Measurements from ENCODE around the gene CSTF1. TPM values are rescaled to one million over a fixed set of nuclear protein-coding genes. Genes with fewer than 3 reads are reported as not detected.

CSTF1 gene
- total RNA-seq, 1 donor from 2014 or later, result 38.6 TPM

DNA sequence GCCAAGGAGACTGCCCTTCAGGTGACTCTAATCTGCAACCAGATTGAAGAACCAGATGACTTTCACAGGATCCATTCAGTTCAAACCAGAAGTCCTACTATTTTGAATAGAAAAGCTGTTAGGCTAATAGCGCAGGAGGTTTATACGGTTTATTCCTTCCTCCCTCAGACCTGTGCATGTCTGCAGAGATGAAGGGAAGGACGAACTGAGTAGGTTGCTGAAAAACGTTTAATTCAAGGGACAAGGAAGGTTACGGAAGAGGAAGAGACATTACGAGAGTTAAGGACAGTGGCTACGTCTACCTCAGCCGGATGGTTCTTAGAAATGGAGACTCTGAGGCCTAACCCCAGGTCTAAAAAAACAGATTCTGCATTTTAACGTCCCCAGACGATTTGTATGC, 1.4 kb upstream of the CSTF1 start:
- Mint-ChIP-seq H3K4me3 (ENCODE audit: unreplicated experiment) (no peak overlapping the region), H3K36me3 (ENCODE audit: unreplicated experiment) (peaks cover 3% of the 10 kb centered on the region), H3K27ac (ENCODE audit: unreplicated experiment) (no peak overlapping the region), H3K9me3 (ENCODE audit: unreplicated experiment) (no peaks in the 10 kb centered on the region), H3K27me3 (ENCODE audit: unreplicated experiment) (no peaks in the 10 kb centered on the region), H3K4me1 (ENCODE audit: unreplicated experiment) (peaks cover 31% of the 10 kb centered on the region)
- DNase-seq (ENCODE audit: extremely low spot score, unreplicated experiment), result no peak
- TF ChIP-seq, protein P1, sequence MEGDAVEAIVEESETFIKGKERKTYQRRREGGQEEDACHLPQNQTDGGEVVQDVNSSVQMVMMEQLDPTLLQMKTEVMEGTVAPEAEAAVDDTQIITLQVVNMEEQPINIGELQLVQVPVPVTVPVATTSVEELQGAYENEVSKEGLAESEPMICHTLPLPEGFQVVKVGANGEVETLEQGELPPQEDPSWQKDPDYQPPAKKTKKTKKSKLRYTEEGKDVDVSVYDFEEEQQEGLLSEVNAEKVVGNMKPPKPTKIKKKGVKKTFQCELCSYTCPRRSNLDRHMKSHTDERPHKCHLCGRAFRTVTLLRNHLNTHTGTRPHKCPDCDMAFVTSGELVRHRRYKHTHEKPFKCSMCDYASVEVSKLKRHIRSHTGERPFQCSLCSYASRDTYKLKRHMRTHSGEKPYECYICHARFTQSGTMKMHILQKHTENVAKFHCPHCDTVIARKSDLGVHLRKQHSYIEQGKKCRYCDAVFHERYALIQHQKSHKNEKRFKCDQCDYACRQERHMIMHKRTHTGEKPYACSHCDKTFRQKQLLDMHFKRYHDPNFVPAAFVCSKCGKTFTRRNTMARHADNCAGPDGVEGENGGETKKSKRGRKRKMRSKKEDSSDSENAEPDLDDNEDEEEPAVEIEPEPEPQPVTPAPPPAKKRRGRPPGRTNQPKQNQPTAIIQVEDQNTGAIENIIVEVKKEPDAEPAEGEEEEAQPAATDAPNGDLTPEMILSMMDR (IDR thresholded peaks at IDR 0.05), result no peak

DNA sequence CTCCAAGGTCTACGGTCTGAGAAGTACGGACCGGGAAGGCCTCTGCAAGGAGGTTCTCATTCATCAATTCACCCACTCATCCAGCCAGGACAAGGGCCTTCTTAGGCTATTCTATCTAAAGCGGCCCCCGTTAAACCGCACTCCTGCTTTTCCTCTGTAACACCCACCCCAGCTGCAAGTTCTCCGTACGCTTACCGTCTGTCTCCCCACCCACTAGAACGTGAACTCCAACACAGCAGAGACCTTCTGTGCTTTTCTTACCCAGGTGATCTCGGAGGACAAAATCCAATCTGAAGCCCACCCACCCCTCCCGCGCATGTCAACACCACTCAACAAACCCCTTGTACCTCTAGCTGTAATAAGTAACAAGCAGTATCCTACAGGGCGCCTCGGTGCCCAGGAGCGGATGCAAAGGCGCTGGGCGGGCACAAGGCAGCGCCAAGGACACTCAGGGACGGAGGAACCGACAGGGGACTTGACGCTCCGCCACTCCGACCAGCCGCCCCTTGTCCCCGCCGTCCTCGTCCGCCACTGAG, 781 bp upstream of the CSTF1 start:
- DNase-seq (ENCODE audit: extremely low spot score, unreplicated experiment), result no peak
- Mint-ChIP-seq H3K4me1 (ENCODE audit: unreplicated experiment) (peaks cover 31% of the 10 kb centered on the region), H3K27me3 (ENCODE audit: unreplicated experiment) (no peaks in the 10 kb centered on the region), H3K9me3 (ENCODE audit: unreplicated experiment) (no peaks in the 10 kb centered on the region), H3K4me3 (ENCODE audit: unreplicated experiment) (no peak overlapping the region), H3K36me3 (ENCODE audit: unreplicated experiment) (no peaks in the 10 kb centered on the region), H3K27ac (ENCODE audit: unreplicated experiment) (no peak overlapping the region)
- TF ChIP-seq, protein P1 (IDR thresholded peaks at IDR 0.05), result no peak

DNA sequence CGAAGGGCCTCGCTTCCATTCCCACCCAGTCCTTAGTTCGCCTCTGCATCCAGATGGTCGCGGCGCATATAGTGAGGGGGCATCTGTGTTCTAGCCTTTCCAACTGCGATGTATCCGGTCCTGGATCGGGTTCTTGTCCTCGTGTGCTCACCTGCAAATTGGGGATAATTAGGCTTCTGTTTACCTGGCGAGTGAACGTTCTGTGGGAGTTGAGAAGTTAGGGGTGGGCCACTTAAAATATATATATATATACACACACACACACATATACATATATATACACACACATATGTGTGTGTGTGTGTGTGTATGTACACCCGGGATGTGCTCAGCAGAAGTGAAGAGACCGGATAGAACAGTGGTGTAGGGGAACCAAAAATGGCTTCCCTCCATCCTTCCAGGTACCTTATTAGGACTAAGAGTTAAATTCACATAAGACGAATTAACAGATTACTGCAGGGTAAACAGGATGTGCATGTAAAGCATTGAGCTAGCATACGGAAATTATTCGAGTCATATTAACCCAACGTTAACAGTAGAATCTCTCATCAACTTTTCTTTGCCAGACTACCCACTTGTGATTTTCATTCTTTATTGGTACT, 537 bp downstream of the CSTF1 start:
- H3K27ac Mint-ChIP-seq (ENCODE audit: unreplicated experiment), result peak overlapping the region; percentile 53
- H3K4me3 Mint-ChIP-seq (ENCODE audit: unreplicated experiment), result no peak overlapping the region
- no peaks in the 10 kb centered on the region for H3K9me3 Mint-ChIP-seq (ENCODE audit: unreplicated experiment)
- TF ChIP-seq, protein P1 (IDR thresholded peaks at IDR 0.05), result no peak
- H3K27me3 Mint-ChIP-seq (ENCODE audit: unreplicated experiment), result no peaks in the 10 kb centered on the region
- peaks cover 13% of the 10 kb centered on the region for H3K36me3 Mint-ChIP-seq (ENCODE audit: unreplicated experiment)
- no peak for DNase-seq (ENCODE audit: extremely low spot score, unreplicated experiment)
- peaks cover 31% of the 10 kb centered on the region for H3K4me1 Mint-ChIP-seq (ENCODE audit: unreplicated experiment)

DNA sequence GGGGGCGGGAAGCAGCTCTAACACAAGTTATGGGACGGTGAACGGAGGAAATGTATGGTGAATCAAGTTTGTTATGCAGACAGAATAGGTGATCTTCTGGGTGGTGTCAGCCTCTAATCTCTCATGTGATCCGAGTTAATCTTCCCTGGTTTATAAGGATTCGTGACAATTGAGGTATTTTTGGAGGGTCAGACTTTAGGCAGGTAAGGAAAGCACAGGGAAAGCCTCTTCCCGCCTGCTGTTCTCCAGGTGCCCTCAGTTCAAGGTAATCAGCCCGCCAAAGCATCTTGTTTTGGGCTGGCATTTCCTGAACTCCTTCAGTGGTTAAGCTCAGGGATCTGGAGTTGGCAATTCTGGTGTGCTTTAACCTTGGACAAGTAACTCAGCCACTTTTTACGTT, 1.2 kb downstream of the CSTF1 start:
- Mint-ChIP-seq H3K27ac (ENCODE audit: unreplicated experiment) (peak overlapping the region; percentile 46), H3K4me1 (ENCODE audit: unreplicated experiment) (peaks cover 31% of the 10 kb centered on the region), H3K36me3 (ENCODE audit: unreplicated experiment) (peaks cover 18% of the 10 kb centered on the region), H3K27me3 (ENCODE audit: unreplicated experiment) (no peaks in the 10 kb centered on the region), H3K4me3 (ENCODE audit: unreplicated experiment) (no peak overlapping the region), H3K9me3 (ENCODE audit: unreplicated experiment) (no peaks in the 10 kb centered on the region)
- TF ChIP-seq, protein P1 (IDR thresholded peaks at IDR 0.05), result no peak
- DNase-seq (ENCODE audit: extremely low spot score, unreplicated experiment), result no peak

DNA sequence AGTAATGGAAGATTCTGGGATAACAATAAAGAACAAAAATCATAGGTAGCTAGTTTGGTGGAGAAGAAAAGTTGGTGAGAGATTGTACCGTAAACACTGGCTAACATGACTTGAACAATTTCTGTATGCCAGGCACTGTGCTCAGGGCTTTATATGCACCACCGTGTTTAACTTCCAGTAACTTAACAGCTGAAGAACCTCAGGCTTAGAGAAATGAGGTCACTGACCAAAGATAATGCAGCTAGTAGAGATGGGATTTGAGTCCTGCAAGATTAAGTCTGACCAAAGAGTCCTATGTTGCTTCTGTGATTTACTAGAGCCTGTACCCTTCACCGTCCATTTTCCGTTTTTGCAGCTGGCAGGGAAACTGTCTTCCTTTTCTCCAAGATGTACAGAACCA, 2.7 kb downstream of the CSTF1 start:
- H3K4me1 Mint-ChIP-seq (ENCODE audit: unreplicated experiment), result peaks cover 26% of the 10 kb centered on the region
- TF ChIP-seq, protein P1 (IDR thresholded peaks at IDR 0.05), result no peak
- peaks cover 29% of the 10 kb centered on the region for H3K36me3 Mint-ChIP-seq (ENCODE audit: unreplicated experiment)
- no peak overlapping the region for H3K27ac Mint-ChIP-seq (ENCODE audit: unreplicated experiment)
- no peak for DNase-seq (ENCODE audit: extremely low spot score, unreplicated experiment)
- H3K4me3 Mint-ChIP-seq (ENCODE audit: unreplicated experiment), result no peak overlapping the region
- H3K9me3 Mint-ChIP-seq (ENCODE audit: unreplicated experiment), result no peaks in the 10 kb centered on the region
- no peaks in the 10 kb centered on the region for H3K27me3 Mint-ChIP-seq (ENCODE audit: unreplicated experiment)
